GM19467 (cell line): ENCODE data around the gene HOXC12.

Experiments used
- ATAC-seq: cut with Tn5 transposase; IDR thresholded peaks from one replicate; pipeline ENCODE4 v1.9.1; 2021; ENCODE audit warnings: mild to moderate bottlenecking, moderate library complexity; ENCODE audit not compliant: unreplicated experiment

Gene HOXC12

DNA sequence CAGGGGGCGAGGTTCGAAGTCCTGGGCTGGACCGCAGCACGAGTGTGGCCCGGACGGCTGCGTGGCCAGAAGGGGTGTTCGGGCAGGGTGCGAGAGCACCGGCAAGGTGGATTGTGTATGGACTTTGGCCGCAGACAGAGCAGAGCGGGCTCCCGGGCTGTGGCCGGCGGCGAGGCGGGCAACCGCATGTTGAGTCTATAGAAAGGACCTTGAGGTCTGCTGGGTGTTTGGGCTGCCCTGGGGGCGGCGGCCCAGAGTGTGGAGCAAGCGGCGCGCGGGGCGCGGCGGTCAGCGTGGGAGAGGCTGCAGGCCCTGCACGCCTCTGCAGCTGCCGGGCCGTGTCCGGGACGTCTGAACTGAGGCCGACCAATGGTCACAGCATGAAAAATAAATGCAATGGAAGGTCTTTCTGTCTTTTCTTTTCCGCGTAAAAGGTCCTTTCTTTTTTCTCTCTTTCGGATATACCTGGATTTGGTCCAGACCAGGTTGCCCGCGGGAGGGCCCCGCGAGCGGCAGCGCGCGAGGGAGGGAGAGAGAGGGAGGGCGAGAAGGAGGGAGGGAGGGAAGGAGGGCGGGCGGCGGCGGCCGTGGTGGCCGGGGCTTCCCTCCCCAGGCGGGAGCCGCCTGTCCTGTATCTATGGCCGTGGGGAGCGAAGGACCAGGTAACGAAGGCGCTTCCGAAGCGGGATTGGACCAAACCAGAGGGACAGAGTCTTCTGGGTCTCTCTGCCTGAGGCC lies 39.7 kb downstream of the HOXC12 start:
- no peak for ATAC-seq

DNA sequence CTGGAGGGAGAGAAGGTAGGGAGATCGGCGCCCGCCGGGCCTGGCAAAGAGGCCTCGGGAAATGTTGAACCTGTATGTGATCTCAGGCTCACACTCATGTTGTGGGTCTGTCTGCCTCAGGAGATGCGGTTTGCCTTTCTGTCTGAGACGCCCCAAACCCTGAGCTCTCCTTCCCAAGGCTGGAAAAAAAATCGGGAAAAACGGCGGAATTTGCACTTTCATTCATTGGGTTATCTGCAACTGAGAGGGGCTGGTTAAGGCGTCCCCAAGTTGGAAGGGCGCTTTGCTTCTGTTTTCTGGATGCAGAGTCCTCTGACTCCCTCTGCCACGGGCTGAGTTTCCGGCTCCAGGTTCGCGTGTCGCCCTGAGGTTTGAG lies 40.3 kb downstream of the HOXC12 start:
- ATAC-seq, result no peak

DNA sequence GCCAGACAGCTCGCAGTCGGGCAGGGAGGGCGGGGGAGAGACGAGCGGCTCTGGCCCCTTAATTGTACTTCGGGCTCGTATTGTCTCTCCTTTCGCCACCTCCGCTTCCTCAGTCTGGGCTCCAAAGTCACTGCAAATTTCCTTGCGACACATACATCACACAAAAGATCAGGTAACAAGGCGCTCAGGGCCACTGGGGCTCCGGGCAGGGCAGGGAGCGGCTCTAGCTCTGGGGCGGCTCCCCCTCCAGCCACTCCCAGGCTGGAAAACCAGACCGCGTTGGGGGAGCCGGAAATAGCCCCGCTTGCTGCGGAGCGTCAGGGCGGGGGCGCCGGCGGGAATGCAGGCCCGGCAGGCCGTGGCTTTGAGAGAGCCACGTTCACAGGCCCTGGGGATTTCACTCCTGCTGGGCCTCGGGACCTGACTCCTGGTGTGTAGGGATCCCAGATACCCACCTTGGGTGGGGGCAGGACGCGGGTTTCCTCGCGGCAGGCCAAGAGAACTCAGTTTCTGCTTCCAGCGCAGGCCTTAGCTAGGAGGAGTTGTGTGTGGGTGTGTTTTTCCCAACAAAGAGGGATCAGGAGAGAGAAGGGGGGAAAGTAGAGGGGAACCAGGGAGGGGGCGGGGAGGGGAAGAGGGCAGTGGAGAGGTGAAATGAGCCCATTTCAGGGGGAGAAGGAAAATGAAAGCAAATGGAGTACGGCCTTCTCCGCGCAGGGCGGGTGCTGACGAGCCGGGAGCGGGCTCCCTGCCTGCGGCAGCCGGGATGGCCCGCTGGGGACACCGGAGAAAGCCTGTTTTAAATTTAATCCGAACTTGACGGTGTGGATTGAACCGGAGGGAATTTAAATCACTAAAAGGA lies 40.9 kb downstream of the HOXC12 start:
- no peak for ATAC-seq

DNA sequence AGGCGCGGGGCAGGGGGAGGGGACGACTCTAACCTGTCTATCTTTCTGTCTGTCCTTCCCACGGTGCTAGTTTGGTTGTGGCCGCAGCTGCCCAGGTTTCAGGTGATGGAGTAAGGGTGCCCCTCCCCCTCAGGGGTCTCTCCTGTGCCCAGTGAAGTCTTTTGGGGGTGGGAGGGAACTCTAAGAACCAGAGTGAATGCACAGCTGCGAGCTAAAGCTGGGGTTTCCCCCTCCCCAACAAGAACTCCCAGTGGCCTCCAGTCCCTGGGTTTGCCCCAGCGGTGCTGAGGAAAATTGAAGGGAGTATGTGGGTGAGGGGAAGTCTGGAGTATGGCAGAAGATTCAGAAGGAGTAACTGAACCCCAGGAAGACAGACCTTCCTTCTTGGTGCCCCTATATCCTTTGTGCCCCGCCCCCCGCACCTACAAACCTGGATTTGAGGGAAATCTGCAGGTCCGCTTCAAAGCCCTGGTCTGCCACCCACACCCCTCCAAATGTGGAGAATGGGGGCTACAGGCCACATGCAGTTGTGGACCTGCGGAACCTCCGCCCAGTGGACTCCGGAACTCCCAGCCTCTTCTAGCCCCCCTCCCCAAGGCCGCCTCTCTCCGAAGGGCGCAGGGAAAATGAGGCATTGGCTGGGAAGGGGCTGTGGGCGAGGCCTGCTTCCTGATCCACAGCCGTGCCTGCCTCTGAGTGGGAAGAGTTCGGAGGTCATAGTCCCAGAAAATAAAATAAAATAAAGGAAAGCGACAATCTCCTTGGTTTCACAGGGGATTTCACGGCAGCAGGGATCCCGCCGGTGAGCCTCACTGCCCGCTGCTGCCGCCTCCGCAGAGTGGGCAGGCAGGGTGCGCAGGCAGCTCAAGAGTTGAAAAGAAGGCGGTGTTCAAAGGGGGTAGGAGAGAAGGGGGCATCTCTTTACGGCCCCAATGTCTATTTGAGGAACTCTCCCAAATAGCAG lies 41.8 kb downstream of the HOXC12 start:
- ATAC-seq, result no peak

DNA sequence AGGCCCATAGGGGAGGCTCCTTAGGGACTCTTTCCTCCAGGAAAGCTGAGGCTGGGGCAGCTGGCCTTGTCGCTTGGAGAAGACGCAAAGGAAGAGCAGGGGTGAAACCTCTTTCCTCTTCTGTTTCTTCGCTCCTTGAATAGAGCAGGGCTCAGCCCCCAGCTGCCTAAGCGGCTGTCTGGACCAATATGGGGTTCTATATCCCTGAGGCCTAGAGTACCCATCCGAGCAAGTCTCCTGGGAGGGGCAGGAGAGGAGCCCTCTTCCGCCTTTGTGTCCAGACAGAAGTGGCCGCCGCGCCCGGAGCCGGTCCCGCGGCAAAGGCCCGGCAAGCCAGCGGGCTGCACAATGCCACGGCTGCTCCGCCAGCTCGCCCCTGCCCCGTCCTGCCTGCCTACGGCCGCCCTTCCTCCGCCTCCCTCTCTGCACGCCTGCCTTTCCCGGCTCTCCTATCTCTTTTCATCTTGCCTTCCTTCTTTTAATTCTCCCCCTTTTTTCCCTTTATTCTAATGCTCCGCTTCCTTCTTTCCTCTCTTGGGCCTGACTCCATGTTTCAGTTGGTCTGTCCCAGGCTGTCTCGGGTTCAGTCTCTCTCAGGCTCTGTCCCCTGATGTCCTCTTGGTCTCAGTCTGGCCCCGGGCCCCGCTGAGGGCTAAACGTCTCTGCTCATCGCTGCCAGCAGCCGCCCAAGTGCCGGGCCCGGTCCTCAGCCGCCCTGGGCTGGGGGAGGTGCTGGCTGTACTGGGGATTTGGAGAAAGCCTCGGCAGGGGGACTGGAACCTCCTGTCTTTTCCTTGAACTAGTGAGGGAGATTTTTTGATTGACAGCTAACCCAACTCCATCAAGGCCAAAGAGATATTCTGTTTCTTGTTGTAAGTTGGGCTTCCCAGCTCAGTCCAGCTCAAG lies 42.8 kb downstream of the HOXC12 start:
- no peak for ATAC-seq

DNA sequence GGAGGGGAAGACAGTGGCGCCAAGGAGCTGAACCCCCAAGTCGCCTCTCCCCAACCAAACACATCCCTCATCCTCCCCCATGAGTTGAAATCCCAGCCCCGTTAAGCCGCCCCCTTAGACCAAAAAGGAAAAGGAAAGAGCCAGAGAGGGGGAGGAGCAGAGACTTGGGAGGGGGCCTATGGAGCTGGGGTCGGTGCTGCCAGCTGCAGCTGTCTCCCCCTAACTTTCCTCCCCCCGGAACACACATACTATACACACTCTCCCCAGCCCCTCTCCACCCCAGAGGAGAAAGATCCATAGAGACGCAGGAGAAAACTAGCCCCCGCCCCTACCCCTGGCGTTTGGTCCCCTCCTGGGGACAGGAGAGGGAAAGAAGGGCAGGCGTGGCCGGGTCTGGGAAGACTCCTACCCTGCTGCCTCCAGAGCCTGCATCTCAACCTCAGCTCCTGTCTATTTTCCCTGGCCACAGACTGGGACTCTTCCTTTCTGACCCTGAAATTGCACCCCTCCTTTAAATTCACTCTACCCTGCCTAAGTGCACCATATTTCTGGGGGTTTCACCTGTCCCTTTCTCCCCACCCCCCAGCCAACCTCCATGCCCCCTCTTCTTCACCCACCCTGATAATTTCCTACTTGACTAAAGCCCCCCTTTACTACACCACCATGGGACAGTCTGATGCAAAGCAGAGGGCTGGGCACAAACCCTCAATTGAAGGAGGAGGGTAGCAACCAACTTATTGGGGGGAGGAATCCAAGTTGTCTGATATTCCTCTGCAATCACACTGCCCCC lies 43.6 kb downstream of the HOXC12 start:
- ATAC-seq, result no peak

DNA sequence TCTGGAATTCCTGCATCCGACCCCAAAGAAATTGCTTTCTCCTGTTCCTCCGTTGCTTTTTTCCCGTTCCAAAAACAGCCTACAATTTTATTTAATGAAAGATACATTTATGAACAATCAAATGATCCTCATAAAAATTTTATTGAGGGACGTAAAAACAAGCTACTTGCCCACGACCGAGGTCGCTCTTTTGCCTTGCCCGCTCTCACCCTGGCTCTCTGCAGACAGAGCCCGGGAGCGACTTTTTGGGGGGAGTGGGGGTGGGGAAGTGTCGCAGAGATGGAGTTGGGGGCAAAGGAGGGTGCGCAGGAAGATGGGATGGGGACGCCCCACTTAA lies 44.2 kb downstream of the HOXC12 start:
- ATAC-seq, result no peak

DNA sequence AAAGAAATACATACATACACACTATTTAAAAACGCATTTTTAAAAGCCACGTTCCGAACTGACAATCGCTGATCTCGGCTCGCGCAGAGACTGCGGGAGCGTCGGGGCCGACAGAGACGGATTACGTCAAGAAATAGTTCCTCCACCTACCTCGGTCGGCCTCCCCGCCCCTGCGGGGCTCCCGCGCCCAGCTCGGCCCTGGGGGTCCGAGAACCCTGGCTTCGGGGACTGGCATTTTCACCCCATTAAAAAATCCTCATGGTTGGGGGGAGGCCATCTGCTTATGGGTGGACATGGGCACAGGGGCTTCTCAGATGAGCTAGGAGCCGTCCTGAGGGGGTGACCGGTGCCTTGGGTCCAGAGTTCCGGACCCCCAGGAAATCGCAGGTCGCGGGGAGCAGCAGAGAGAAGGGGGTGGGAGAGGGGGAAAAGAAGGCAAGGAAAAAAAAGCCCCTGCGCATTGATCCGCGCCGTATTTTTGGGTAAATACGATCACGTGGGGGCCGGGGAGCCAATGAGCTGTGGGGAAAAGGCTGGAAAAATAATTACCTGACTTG lies 44.9 kb downstream of the HOXC12 start:
- ATAC-seq, result no peak

DNA sequence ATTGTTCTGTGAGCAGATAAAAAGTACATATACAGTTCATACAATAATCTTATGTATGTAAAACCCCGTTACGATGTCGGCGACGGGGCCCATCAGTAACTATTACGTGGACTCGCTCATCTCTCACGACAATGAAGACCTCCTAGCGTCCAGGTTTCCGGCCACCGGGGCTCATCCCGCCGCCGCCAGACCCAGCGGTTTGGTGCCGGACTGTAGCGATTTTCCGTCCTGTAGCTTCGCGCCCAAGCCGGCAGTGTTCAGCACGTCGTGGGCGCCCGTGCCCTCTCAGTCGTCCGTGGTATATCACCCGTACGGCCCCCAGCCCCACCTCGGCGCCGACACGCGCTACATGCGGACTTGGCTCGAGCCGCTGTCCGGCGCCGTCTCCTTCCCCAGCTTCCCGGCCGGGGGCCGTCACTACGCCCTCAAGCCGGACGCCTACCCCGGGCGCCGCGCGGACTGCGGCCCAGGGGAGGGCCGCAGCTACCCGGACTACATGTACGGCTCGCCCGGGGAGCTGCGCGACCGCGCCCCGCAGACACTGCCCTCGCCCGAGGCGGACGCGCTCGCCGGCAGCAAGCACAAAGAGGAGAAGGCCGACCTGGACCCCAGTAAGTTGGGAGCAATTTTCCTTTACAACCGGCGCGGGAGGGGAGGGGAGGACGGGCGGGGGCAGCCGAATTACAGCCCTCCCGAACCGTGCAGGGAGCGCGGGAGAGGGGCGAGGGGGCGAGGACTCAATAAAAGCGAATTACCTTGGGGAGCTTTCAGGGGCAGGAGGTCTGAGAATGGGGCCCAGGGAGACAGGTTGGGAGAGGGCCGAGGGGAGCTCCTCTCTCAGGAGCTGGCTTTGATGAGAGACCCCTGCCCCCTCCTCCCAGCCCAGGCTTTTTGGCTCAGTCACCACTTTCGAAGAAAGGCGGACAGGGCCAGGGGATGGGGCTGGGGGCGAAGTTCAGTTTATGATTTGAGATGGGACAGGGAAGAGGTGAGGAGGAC lies 45.7 kb downstream of the HOXC12 start, which contains the start of gene HOXC9:
Gene HOXC9, plus strand, starts transcription at position 46 of the 999 bp plus-strand sequence. Its CDS starts 28 bp downstream, at position 74.
- no peak for ATAC-seq

DNA sequence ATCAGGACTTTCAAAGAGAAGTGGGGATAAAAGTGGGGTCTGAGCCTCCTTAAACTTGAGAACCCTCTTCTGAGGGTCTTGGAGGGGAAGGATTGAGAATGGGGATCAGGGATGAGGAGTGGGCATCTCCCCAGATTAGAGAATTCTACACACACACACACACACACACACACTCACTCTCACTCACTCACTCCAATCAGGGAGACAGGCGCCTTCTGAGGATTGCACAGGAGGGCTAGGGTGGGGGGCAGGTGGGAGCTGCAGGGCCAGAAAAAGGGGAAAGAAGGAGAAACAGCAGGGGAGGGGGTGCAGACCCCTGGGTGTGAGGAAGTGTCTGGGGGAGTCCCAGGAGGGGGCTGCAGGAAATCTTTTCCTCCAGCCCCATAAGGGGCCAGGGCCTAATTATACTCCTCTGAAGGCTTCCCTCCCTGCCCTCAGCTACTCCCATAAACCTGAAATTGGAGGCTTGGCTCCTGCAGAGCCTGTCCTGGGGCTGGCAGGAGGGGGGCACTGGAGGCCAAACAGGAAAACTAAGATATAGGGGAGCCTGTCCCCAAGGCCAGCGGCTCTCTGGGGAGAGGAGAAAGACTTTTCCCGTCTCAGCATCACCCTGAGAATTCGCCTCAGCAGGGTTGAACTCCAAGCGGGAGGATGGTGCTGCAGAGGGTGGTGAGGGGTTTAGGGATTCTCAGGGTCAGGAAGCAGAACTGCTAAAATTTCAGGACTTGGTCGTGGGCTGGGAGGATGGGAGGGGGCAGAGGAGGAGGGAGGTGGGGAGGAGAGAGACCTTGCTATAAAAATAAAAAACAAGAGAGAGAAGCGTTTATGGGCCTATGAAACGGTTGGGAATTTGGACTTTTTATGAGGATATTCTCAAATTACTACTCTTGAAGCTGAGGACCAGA lies 46.8 kb downstream of the HOXC12 start:
- ATAC-seq, result no peak

DNA sequence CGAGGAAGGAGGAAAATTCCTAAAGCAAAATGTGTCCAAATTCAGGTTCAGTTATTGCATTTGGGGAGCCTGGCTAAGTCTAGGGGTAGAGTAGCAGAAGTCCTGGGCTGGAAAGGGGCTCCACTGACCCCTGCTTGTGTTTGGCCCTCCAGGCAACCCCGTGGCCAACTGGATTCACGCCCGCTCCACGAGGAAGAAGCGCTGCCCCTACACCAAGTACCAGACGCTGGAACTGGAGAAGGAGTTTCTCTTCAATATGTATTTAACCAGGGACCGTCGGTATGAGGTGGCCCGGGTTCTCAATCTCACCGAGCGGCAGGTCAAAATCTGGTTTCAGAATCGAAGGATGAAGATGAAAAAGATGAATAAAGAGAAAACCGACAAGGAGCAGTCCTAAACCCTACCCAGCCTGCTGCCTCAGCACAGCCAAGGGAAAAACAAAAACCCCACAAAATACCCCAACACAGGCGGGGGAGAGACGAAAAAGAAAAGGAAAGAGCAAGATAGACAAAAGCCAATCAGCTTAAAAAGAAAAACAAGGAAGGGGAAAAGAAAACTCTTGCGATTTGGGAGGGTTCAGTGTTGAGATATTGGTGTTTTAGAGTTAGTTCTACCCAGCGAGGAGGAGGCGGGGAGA lies 47.7 kb downstream of the HOXC12 start:
- ATAC-seq, result no peak

DNA sequence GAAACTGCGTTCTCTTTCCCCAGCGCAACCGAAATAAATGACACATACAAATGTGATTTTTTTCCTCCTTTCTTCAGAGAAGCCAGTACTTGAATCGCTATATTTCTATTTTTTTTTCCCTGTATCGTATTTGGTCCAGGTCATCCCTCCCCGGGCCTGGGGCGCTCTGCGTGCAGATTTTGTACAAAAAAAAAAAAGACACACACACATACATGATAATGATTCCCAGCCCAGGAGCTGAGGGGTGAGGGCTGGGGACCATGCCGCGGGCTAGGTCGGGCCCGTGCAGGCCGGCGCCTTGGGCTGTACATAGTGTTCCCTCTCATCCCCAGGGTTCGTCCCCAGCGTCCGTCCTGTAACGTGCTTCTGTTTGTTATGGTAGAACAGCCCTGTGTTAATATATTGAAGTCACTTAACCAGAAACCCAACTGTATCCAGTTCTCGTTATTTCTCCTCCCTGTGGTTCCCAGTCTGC lies 48.2 kb downstream of the HOXC12 start:
- ATAC-seq, result no peak

DNA sequence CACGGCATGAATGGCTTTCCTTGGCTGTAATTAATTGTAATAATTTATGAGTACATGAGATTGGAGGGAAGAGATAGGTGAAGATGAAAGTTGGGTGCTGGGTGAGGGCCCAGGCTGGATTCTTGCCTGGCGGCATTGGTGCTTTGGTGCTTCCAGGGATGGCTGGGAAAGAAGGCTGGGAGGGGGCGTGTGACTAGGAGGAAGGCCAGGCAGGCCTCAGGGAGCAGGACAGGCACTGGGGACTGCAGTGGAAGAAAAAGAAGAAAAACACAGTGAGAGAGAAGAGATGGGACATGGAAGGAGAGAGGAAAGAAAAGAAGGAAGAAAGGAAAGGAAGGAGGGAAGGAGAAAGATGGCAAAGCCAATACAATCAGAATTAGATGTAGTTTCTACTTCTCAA lies 48.9 kb downstream of the HOXC12 start:
- no peak for ATAC-seq

DNA sequence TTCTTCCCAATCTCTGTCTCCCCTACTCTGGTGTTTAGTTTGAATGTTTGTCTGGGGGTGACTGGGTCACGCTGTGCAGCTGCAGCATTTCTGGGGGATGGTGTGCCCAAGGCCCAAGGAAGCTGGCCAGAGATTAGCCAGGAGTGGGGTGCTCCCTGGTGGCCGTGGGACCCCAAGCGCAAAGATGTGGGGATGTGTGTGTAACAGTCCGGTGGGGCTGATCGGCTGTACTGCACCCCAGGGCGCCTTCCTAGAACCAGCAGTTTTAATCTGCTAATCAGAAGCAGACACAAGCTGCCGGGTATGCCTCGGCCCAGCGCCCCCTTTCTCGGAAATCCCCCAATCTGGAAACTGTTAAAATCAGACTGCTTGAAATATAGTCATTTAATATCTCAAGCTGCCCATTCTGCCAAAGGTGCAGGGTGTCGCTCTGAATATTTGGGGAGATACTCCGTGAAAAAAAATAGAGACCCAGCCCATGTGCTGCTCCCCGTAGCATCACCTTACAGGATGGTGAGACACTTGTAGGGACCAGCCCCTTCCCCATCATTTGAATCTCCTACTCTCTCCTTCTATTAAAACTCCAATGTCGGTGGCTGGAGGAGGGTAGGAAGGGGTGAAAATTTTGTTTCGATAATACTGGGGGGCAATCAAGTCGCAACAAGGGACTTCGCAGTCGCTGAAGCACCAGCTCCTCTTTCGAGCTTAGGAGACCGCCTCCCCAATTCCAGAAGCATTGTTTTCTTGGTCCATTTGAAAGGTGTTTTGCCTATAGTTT lies 49.5 kb downstream of the HOXC12 start:
- ATAC-seq, result no peak

DNA sequence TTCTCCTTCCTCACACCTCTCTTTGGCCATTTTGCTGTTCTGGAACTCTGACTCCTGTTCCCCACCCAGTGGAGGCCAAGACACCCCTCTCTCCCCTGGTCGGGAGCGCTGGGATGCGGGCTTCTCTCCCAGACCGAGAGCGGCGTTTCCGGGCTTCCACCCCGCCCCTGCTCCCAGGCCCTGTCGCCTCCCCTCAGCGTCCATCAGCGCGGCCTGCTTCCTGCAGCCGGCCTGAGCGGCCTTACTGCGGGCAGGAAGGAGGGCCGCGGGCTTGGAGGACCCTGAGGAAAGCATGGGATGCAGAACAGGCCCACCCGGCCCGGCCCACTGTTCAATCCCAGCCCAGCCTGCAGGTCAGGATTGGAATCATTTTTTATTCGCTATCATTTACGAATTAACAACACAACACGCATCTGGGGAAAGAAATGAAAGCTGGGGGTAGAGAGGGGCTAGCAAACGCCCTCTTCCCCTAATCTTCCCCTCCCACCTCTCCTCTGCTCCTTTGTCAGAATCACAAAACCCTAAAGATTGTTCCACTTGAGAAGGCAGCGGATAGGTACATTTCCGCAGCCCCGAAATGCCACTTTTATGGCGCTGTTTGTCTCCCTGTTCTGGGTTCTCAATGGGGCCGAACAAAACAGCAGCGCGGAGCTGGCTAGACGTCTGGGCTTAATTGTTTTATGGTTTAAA lies 50.3 kb downstream of the HOXC12 start:
- ATAC-seq, result no peak
